CD14-positive monocyte (primary cell): ENCODE data around the gene HUNK. TPM values are rescaled to one million over a fixed set of nuclear protein-coding genes. Genes with fewer than 3 reads are reported as not detected.

ENCODE experiments used
- DNase-seq, 3 donors: peaks; one replicate each; pipeline ENCODE4 v3.0.0-alpha.2; 2011 to 2022
- H2AFZ ChIP-seq: 2 replicates; pipeline ENCODE4 v1.6.0; 2012; ENCODE audit warnings: mild to moderate bottlenecking, low read depth, low read length, inconsistent platforms; ENCODE audit not compliant: insufficient read depth, poor library complexity, severe bottlenecking
- H3K27ac ChIP-seq, 2 donors: 1 replicate in 1 of 2; 2 replicates in 1 of 2; pipeline ENCODE4 v1.5.1; 2012 to 2013; ENCODE audit warnings: low read length in 2 of 2, control low read depth in 1 of 2, inconsistent platforms in 1 of 2, low read depth in 1 of 2, mild to moderate bottlenecking in 1 of 2
- H3K27me3 ChIP-seq, 2 donors: one replicate each; pipeline versions ENCODE4 v1.6.0 to v1.6.1; 2011 to 2013; ENCODE audit warnings: low read length in 2 of 2; ENCODE audit not compliant: control insufficient read depth in 2 of 2, insufficient read depth in 2 of 2
- H3K36me3 ChIP-seq, 2 donors: replicated peaks in 1 of 2; 1 replicate in 1 of 2; 2 replicates in 1 of 2; pipeline versions ENCODE4 v1.5.1 to v1.6.1; 2012 to 2013; ENCODE audit warnings: low read length in 2 of 2, control low read depth in 1 of 2, inconsistent platforms in 1 of 2, mild to moderate bottlenecking in 1 of 2; ENCODE audit not compliant: insufficient read depth in 2 of 2, control insufficient read depth in 1 of 2
- H3K4me1 ChIP-seq, 2 donors: 1 replicate in 1 of 2; 2 replicates in 1 of 2; pipeline versions ENCODE4 v1.5.1 to v1.6.1; 2012 to 2013; ENCODE audit warnings: low read length in 2 of 2, control low read depth in 1 of 2, inconsistent platforms in 1 of 2, mild to moderate bottlenecking in 1 of 2, moderate library complexity in 1 of 2; ENCODE audit not compliant: insufficient read depth in 2 of 2, control insufficient read depth in 1 of 2
- H3K4me2 ChIP-seq: replicated peaks from 2 replicates; pipeline ENCODE3; 2012; ENCODE audit warnings: low read length, moderate library complexity, mild to moderate bottlenecking; ENCODE audit not compliant: poor library complexity, severe bottlenecking; ENCODE audit errors: extremely low read depth
- H3K4me3 ChIP-seq, 3 experiments: fragments of 200-600 bp in 1 of 3; sonication (generic) in 1 of 3; replicated peaks in 1 of 3; 1 replicate in 2 of 3; 2 replicates in 1 of 3; pipeline ENCODE4 v1.5.1; 2011 to 2013; ENCODE audit warnings: low read length in 3 of 3, mild to moderate bottlenecking in 3 of 3, control low read depth in 2 of 3, low read depth in 2 of 3, inconsistent platforms in 1 of 3, moderate library complexity in 1 of 3
- H3K79me2 ChIP-seq: 2 replicates; pipeline ENCODE4 v1.6.0; 2012; ENCODE audit warnings: mild to moderate bottlenecking, control low read depth, inconsistent platforms, low read length, moderate library complexity; ENCODE audit not compliant: insufficient read depth
- H3K9ac ChIP-seq: 2 replicates; pipeline ENCODE4 v1.6.0; 2017; ENCODE audit warnings: low read length, mild to moderate bottlenecking; ENCODE audit not compliant: insufficient read depth, poor library complexity, severe bottlenecking
- H3K9me3 ChIP-seq, 2 donors: replicated peaks in 1 of 2; 1 replicate in 1 of 2; 2 replicates in 1 of 2; pipeline versions ENCODE4 v1.5.1 to v1.6.1; 2012 to 2013; ENCODE audit warnings: low read length in 2 of 2, control low read depth in 1 of 2; ENCODE audit not compliant: control insufficient read depth in 1 of 2, insufficient read depth in 1 of 2
- H4K20me1 ChIP-seq: 2 replicates; pipeline ENCODE4 v1.6.0; 2012; ENCODE audit warnings: mild to moderate bottlenecking, low read length, control low read depth, moderate library complexity; ENCODE audit not compliant: insufficient read depth
- H3K27ac Mint-ChIP-seq, 7 donors: one replicate each; pipeline ENCODE4 v1.8.0; 2020; ENCODE audit warnings: mild to moderate bottlenecking in 7 of 7, mixed read lengths in 7 of 7, moderate library complexity in 6 of 7, inconsistent platforms in 2 of 7
- H3K27me3 Mint-ChIP-seq, 3 donors: one replicate each; pipeline ENCODE4 v1.8.0; 2021 to 2022; ENCODE audit warnings: low read depth in 3 of 3, mild to moderate bottlenecking in 3 of 3, mixed read lengths in 3 of 3, moderate library complexity in 3 of 3, inconsistent platforms in 1 of 3
- H3K36me3 Mint-ChIP-seq, 2 donors: one replicate each; pipeline ENCODE4 v1.8.0; 2020; ENCODE audit warnings: mixed read lengths in 2 of 2, inconsistent platforms in 1 of 2, mild to moderate bottlenecking in 1 of 2
- H3K4me1 Mint-ChIP-seq: one replicate; pipeline ENCODE4 v1.8.0; 2020; ENCODE audit warnings: mild to moderate bottlenecking, mixed read lengths
- H3K4me3 Mint-ChIP-seq, 2 donors: one replicate each; pipeline ENCODE4 v1.8.0; 2020; ENCODE audit warnings: mild to moderate bottlenecking in 2 of 2, mixed read lengths in 2 of 2, moderate library complexity in 1 of 2
- H3K9me3 Mint-ChIP-seq, 7 donors: one replicate each; pipeline ENCODE4 v1.8.0; 2020 to 2022; ENCODE audit warnings: mixed read lengths in 7 of 7, mild to moderate bottlenecking in 6 of 7, moderate library complexity in 6 of 7, inconsistent platforms in 2 of 7
- WGBS: methylation state at CpG from one replicate; pipeline ENCODE4 v1.1.5; 2013; ENCODE audit warnings: missing lambda C conversion rate; ENCODE audit not compliant: insufficient coverage; 5-methylcytosine and 5-hydroxymethylcytosine counted together
- intact Hi-C, 2 donors: fragments of 100-400 bp; cut with micrococcal nuclease; formaldehyde crosslinking; loops; one replicate each; pipeline versions ENCODE4 v1.15.0 to v1.15.1; 2023
- polyA plus RNA-seq, 3 donors: library from polyadenylated mRNA; depleted of rRNA in 1 of 3; unstranded in 2 of 3; stranded (reverse) in 1 of 3; fragments of 300-500 nt in 2 of 3; fragments of >200 nt in 1 of 3; fragmentation: Illumina TruSeq in 2 of 3; gene quantifications; 1 replicate in 2 of 3; 2 replicates in 1 of 3; pipeline ENCODE4 v1.2.3, GENCODE V29; 2012 to 2021
- TF ChIP-seq, protein P1 (sequence below): fragments of 200-600 bp; IDR thresholded peaks from one replicate; pipeline ENCODE4 v1.8.0; 2022; ENCODE audit warnings: antibody characterized with exemption, mild to moderate bottlenecking

The HUNK gene
- polyA plus RNA-seq, 3 donors = not detected

- Histone ChIP-seq H4K20me1 (no peaks in the 10 kb centered on the region), H3K4me2 (no peak overlapping the region), H3K9ac (no peak overlapping the region), H3K9me3 (no peaks in the 10 kb centered on the region), H3K4me3 (no peak overlapping the region), H2AFZ (no peak overlapping the region), H3K27me3 (no peaks in the 10 kb centered on the region), H3K79me2 (no peaks in the 10 kb centered on the region), H3K36me3 (no peaks in the 10 kb centered on the region), H3K27ac (no peak overlapping the region), H3K4me1 (no peaks in the 10 kb centered on the region)
- intact Hi-C loops = no loop called here
- H3K27me3 Mint-ChIP-seq = peaks cover 4 to 12% (median 5%) of the 10 kb centered on the region in 3 donors
- 94% methylated on average over 2 of the region's 2 CpGs for WGBS
- H3K9me3 Mint-ChIP-seq = peaks cover 3 to 18% (median 4%) of the 10 kb centered on the region in 7 donors
- DNase-seq = no peak
- no peaks in the 10 kb centered on the region for H3K36me3 Mint-ChIP-seq
- H3K27ac Mint-ChIP-seq = no peak overlapping the region
- H3K4me3 Mint-ChIP-seq = no peak overlapping the region
- TF ChIP-seq, protein P1, sequence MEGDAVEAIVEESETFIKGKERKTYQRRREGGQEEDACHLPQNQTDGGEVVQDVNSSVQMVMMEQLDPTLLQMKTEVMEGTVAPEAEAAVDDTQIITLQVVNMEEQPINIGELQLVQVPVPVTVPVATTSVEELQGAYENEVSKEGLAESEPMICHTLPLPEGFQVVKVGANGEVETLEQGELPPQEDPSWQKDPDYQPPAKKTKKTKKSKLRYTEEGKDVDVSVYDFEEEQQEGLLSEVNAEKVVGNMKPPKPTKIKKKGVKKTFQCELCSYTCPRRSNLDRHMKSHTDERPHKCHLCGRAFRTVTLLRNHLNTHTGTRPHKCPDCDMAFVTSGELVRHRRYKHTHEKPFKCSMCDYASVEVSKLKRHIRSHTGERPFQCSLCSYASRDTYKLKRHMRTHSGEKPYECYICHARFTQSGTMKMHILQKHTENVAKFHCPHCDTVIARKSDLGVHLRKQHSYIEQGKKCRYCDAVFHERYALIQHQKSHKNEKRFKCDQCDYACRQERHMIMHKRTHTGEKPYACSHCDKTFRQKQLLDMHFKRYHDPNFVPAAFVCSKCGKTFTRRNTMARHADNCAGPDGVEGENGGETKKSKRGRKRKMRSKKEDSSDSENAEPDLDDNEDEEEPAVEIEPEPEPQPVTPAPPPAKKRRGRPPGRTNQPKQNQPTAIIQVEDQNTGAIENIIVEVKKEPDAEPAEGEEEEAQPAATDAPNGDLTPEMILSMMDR = no peak
- H3K4me1 Mint-ChIP-seq = no peaks in the 10 kb centered on the region
Measured at GRCh38 chr21:31901315-31901714, 28.5 kb downstream of the HUNK start.

DNA sequence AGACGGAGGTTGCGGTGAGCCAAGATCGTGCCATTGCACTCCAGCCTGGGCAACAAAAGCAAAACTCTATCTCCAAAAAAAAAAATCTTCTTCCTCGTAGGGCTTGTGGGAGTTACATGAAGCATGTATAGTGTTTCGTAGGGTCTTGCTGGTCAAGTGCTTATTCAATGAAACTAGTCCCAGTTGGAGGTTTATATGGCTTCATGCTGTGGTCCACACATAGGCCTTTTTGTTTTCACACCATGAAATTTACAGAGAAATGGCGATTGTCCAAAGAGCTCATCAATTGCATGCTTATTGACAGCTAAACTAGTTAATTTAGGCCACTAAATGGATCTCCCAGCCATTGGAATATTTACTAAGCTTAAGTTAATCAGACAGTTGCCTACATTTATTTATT is 29.6 kb downstream of the HUNK start:
- Histone ChIP-seq H3K9me3 (no peaks in the 10 kb centered on the region), H3K27ac (no peak overlapping the region), H3K79me2 (no peaks in the 10 kb centered on the region), H3K27me3 (no peaks in the 10 kb centered on the region), H3K4me3 (no peak overlapping the region), H4K20me1 (no peaks in the 10 kb centered on the region), H2AFZ (no peak overlapping the region), H3K4me1 (no peaks in the 10 kb centered on the region), H3K36me3 (no peaks in the 10 kb centered on the region), H3K4me2 (no peak overlapping the region), H3K9ac (no peak overlapping the region)
- Mint-ChIP-seq H3K36me3 (no peaks in the 10 kb centered on the region), H3K4me1 (no peaks in the 10 kb centered on the region), H3K27me3 (peaks cover 7 to 15% (median 9%) of the 10 kb centered on the region in 3 donors), H3K27ac (no peak overlapping the region), H3K9me3 (peaks cover 3 to 18% (median 4%) of the 10 kb centered on the region in 7 donors), H3K4me3 (no peak overlapping the region)
- no peak for DNase-seq
- TF ChIP-seq, protein P1 = no peak
- intact Hi-C loops = no loop called here
- no CpG with 5 or more reads among the region's 6 CpGs for WGBS
